ENCODE results near the gene SBK1.

DNA sequence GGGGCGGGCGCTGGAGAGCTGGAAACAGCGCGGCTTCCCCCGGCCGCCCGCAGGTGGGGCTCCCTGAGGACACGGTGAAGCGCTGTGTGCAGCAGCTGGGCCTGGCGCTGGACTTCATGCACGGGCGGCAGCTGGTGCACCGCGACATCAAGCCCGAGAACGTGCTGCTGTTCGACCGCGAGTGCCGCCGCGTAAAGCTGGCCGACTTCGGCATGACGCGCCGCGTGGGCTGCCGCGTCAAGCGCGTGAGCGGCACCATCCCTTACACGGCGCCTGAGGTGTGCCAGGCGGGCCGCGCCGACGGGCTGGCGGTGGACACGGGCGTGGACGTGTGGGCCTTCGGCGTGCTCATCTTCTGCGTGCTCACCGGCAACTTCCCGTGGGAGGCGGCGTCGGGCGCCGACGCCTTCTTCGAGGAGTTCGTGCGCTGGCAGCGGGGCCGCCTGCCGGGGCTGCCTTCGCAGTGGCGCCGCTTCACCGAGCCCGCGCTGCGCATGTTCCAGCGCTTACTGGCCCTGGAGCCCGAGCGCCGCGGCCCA lies 27.8 kb downstream of the SBK1 start:
- TF ChIP-seq REST (IDR thresholded peaks at IDR 0.05; ENCODE audit: insufficient read depth in 1 of 2, low read depth in 2 of 2, low read length in 2 of 2) (no peak), POLR2AphosphoS5 (IDR thresholded peaks at IDR 0.05; ENCODE audit: low read depth, low read length) (no peak), TAF1 (IDR thresholded peaks at IDR 0.05; ENCODE audit: borderline replicate concordance, insufficient read depth, low read length) (no peak), SIN3A (IDR thresholded peaks at IDR 0.05; ENCODE audit: borderline replicate concordance, insufficient read depth, low read length) (no peak)

All from PFSK-1 (cell line).